Measurements from ENCODE around the gene FOXP1.
A peak's percentile ranks its signal among the peaks of the same experiment; 100 is the strongest.

Gene FOXP1

DNA sequence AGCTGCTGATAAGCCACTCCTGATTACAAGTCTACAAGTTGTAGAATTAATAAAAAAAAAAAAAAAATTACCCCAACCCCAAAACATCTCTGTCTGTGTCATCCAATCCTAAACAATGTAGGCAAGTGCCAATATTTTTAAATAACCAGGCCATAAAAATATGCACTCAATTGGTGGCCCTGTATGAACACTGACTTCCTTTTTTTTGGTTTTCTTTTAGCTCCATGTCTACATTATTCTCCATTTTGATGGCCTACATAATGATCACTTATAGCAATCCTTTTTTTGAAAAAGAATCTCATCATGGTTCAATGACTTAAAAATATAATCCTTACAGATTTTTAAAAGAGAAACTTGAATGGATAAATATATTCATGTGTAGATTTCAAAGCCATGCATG lies 72.1 kb downstream of the FOXP1 start:
- peak overlapping the region; percentile 42 for H3K4me2 ChIP-seq (ENCODE audit: low read length)
- peaks cover 6% of the 10 kb centered on the region; the same call in 1 of the 2 replicates for H4K20me1 ChIP-seq (ENCODE audit: control insufficient read depth, insufficient read depth, low read depth, low read length)
- peaks cover 15% of the 10 kb centered on the region for H3K36me3 ChIP-seq (ENCODE audit: control insufficient read depth, low read length)
- TF ChIP-seq, protein P1, sequence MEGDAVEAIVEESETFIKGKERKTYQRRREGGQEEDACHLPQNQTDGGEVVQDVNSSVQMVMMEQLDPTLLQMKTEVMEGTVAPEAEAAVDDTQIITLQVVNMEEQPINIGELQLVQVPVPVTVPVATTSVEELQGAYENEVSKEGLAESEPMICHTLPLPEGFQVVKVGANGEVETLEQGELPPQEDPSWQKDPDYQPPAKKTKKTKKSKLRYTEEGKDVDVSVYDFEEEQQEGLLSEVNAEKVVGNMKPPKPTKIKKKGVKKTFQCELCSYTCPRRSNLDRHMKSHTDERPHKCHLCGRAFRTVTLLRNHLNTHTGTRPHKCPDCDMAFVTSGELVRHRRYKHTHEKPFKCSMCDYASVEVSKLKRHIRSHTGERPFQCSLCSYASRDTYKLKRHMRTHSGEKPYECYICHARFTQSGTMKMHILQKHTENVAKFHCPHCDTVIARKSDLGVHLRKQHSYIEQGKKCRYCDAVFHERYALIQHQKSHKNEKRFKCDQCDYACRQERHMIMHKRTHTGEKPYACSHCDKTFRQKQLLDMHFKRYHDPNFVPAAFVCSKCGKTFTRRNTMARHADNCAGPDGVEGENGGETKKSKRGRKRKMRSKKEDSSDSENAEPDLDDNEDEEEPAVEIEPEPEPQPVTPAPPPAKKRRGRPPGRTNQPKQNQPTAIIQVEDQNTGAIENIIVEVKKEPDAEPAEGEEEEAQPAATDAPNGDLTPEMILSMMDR (IDR thresholded peaks at IDR 0.05; ENCODE audit: low read depth, low read length, poor library complexity, severe bottlenecking) = no peak
- no peak for TF ChIP-seq EZH2phosphoT487 (IDR thresholded peaks at IDR 0.05; ENCODE audit: borderline replicate concordance, low read length)
- H3K4me3 ChIP-seq (ENCODE audit: low read length) = peak overlapping the region; percentile 28
- no peaks in the 10 kb centered on the region for H3F3A ChIP-seq (ENCODE audit: control insufficient read depth, insufficient read depth)
- no peaks in the 10 kb centered on the region for H3K9me3 ChIP-seq (ENCODE audit: control insufficient read depth, insufficient read depth, low read length)
- no peaks in the 10 kb centered on the region for H3K9me2 ChIP-seq (replicated peaks; ENCODE audit: control insufficient read depth, low read length)
- peaks cover 98% of the 10 kb centered on the region for H3K79me2 ChIP-seq (ENCODE audit: control insufficient read depth, low read length)
- no peak overlapping the region for H3K27ac ChIP-seq (ENCODE audit: low read depth, low read length)
- no peaks in the 10 kb centered on the region for H3K27me3 ChIP-seq (ENCODE audit: control insufficient read depth, low read length)
- H3K4me1 ChIP-seq (ENCODE audit: control insufficient read depth, low read length) = peaks cover 43% of the 10 kb centered on the region

DNA sequence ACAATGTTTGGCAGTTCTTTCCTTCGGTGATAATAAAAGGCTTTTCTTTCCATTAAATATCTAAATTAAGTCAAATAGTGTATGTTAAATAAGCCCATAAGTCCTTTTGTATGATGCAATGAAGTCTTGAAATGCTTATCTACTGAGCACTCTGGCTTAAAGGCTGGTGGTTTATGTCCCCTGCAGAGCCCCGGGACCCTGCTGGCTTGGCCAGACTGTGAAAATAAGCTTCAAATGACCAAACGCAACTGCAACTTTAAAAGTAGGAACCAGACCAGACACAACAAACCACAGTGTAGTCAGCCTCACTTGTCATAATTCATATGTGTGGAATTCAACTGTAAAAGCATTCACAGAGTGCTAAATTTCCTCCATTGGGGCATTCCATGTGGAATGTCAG lies 72.5 kb downstream of the FOXP1 start:
- no peaks in the 10 kb centered on the region for H3F3A ChIP-seq (ENCODE audit: control insufficient read depth, insufficient read depth)

DNA sequence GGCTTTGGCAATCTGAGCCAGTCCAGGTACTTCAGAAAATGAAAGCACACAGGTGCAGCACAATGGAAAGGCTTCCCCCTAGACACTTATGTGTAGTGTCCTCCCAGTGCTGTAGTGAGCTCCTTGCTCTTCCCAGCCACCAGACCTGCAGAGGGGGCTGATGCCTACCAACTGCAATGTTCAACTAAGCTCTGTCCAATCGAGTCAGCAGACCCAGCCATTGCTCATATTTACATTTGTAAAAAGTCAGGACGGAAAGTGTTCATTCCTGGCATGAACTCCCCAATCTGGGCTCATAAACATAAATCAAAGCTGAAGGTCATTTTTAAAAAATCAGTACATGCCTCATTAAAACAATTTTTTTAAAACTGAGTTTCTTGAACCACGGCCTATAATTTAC lies 73.0 kb downstream of the FOXP1 start:
- no peaks in the 10 kb centered on the region for H3K9me3 ChIP-seq (ENCODE audit: control insufficient read depth, insufficient read depth, low read length)
- H4K20me1 ChIP-seq (ENCODE audit: control insufficient read depth, insufficient read depth, low read depth, low read length) = peaks cover 6% of the 10 kb centered on the region; the same call in 1 of the 2 replicates
- no peak overlapping the region for H3K4me2 ChIP-seq (ENCODE audit: low read length)
- H3K9me2 ChIP-seq (replicated peaks; ENCODE audit: control insufficient read depth, low read length) = no peaks in the 10 kb centered on the region
- peaks cover 43% of the 10 kb centered on the region for H3K4me1 ChIP-seq (ENCODE audit: control insufficient read depth, low read length)
- peaks cover 98% of the 10 kb centered on the region for H3K79me2 ChIP-seq (ENCODE audit: control insufficient read depth, low read length)
- no peak overlapping the region for H3K27ac ChIP-seq (ENCODE audit: low read depth, low read length)
- no peak overlapping the region for H3K4me3 ChIP-seq (ENCODE audit: low read length)
- H3K36me3 ChIP-seq (ENCODE audit: control insufficient read depth, low read length) = peaks cover 13% of the 10 kb centered on the region
- TF ChIP-seq, protein P1 (IDR thresholded peaks at IDR 0.05; ENCODE audit: low read depth, low read length, poor library complexity, severe bottlenecking) = no peak
- TF ChIP-seq EZH2phosphoT487 (IDR thresholded peaks at IDR 0.05; ENCODE audit: borderline replicate concordance, low read length) = no peak
- no peaks in the 10 kb centered on the region for H3F3A ChIP-seq (ENCODE audit: control insufficient read depth, insufficient read depth)
- H3K27me3 ChIP-seq (ENCODE audit: control insufficient read depth, low read length) = no peaks in the 10 kb centered on the region

More for the DNA sequence above, 72.5 kb downstream of the FOXP1 start:
- Histone ChIP-seq H3K79me2 (ENCODE audit: control insufficient read depth, low read length) (peaks cover 98% of the 10 kb centered on the region), H3K9me3 (ENCODE audit: control insufficient read depth, insufficient read depth, low read length) (no peaks in the 10 kb centered on the region), H3K4me3 (ENCODE audit: low read length) (no peak overlapping the region), H3K9me2 (replicated peaks; ENCODE audit: control insufficient read depth, low read length) (no peaks in the 10 kb centered on the region), H3K4me2 (ENCODE audit: low read length) (peak overlapping the region; percentile 42; the same call in 1 of the 2 replicates), H3K27me3 (ENCODE audit: control insufficient read depth, low read length) (no peaks in the 10 kb centered on the region), H3K27ac (ENCODE audit: low read depth, low read length) (no peak overlapping the region), H3K36me3 (ENCODE audit: control insufficient read depth, low read length) (peaks cover 15% of the 10 kb centered on the region), H4K20me1 (ENCODE audit: control insufficient read depth, insufficient read depth, low read depth, low read length) (peaks cover 6% of the 10 kb centered on the region; the same call in 1 of the 2 replicates), H3K4me1 (ENCODE audit: control insufficient read depth, low read length) (peaks cover 43% of the 10 kb centered on the region)
- TF ChIP-seq EZH2phosphoT487 (IDR thresholded peaks at IDR 0.05; ENCODE audit: borderline replicate concordance, low read length) = no peak
- TF ChIP-seq, protein P1 (IDR thresholded peaks at IDR 0.05; ENCODE audit: low read depth, low read length, poor library complexity, severe bottlenecking) = no peak
